Measurements from ENCODE around the gene PTPRS.
"Not testable (repeated sequence)": the region's sequence is repeated elsewhere in the genome, so short reads cannot be mapped to it uniquely, and the experiment has no call there.

PTPRS gene

GRCh38 chr19:5340637-5341447 lies at the start of gene PTPRS:
Gene PTPRS (minus strand): TSS chr19:5340812. CDS start chr19:5286140, 54,672 bp downstream.
- DNase-seq, result peak; percentile 78

- no peak for DNase-seq
Observed at GRCh38 chr19:5389353-5389752, 48.7 kb upstream of the PTPRS start.

GRCh38 chr19:5387472-5387871 lies 46.9 kb upstream of the PTPRS start:
- DNase-seq, result no peak

- no peak for DNase-seq
Observed at GRCh38 chr19:5386841-5387240, 46.2 kb upstream of the PTPRS start.

GRCh38 chr19:5381197-5381596 lies 40.6 kb upstream of the PTPRS start:
- DNase-seq, result not testable (repeated sequence)

- DNase-seq, result no peak
Observed at GRCh38 chr19:5380215-5380919, 39.8 kb upstream of the PTPRS start.

GRCh38 chr19:5376928-5377327 lies 36.3 kb upstream of the PTPRS start:
- no peak for DNase-seq

GRCh38 chr19:5372572-5373200 lies 32.1 kb upstream of the PTPRS start:
- no peak for DNase-seq

GRCh38 chr19:5369962-5370367 lies 29.4 kb upstream of the PTPRS start:
- peak; percentile 19 for DNase-seq

- DNase-seq, result no peak
Observed at GRCh38 chr19:5369304-5369703, 28.7 kb upstream of the PTPRS start.

- DNase-seq, result no peak
Observed at GRCh38 chr19:5367530-5368133, 27.0 kb upstream of the PTPRS start.

- no peak for DNase-seq
Observed at GRCh38 chr19:5365905-5366304, 25.3 kb upstream of the PTPRS start.

- no peak for DNase-seq
Observed at GRCh38 chr19:5364674-5365073, 24.1 kb upstream of the PTPRS start.

- not testable (repeated sequence) for DNase-seq
Observed at GRCh38 chr19:5361839-5362238, 21.2 kb upstream of the PTPRS start.

- DNase-seq, result no peak
Observed at GRCh38 chr19:5361407-5361806, 20.8 kb upstream of the PTPRS start.

- no peak for DNase-seq
Observed at GRCh38 chr19:5360003-5360780, 19.6 kb upstream of the PTPRS start.

GRCh38 chr19:5358173-5358800 lies 17.7 kb upstream of the PTPRS start:
- DNase-seq, result no peak

- no peak for DNase-seq
Observed at GRCh38 chr19:5357584-5357983, 17.0 kb upstream of the PTPRS start.

GRCh38 chr19:5356918-5357317 lies 16.3 kb upstream of the PTPRS start:
- DNase-seq, result no peak

GRCh38 chr19:5356428-5356827 lies 15.8 kb upstream of the PTPRS start:
- no peak for DNase-seq

GRCh38 chr19:5355693-5356092 lies 15.1 kb upstream of the PTPRS start:
- no peak for DNase-seq

GRCh38 chr19:5355076-5355475 lies 14.5 kb upstream of the PTPRS start:
- DNase-seq, result no peak
